Measurements from ENCODE around the gene MATCAP1.

MATCAP1 gene

DNA sequence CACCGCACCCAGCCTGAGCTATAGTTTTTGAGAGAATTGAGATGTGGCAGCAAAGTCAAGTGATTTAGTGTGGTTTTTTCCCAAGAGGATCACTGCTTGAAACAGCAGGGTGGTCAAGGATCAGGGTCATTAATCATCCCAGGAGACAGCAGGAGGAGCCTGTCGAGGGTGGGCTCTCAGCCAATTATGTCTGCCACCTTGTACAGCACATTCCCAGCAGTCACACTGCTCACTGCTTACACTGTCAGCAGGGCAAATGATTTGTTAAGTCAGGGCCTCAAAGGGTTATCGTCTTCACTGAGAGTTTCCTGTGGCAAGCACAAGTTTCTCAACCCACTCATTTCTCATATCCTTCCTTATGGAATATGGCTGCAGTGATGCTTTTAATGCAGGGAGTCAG lies 46.2 kb downstream of the MATCAP1 start:
- DNase-seq (ENCODE audit: low read depth in 2 of 2) = no peak

DNA sequence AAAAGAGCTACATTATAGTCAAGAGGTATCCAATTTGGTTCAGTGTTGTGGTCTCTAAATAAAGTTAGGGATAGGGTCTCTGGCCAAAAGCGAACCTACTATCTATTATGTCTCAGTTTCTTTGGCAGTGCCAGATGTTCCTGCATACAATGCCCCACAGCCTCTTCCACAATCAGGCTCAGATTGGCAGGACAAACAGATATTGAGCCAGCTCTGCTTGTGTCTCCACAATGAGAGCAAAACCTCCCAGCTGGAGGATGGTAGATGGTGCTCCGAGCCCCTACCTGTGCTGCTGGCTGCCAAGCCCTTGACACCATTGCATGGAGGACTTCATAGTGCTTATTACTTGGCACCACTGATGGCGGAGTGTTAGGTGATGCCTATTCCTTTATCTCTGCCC lies 54.3 kb downstream of the MATCAP1 start:
- no peak for DNase-seq (ENCODE audit: low read depth in 2 of 2)

- no peak for DNase-seq (ENCODE audit: low read depth in 2 of 2)
Measured at GRCh38 chr16:67128887-67129286, 54.9 kb downstream of the MATCAP1 start.

DNA sequence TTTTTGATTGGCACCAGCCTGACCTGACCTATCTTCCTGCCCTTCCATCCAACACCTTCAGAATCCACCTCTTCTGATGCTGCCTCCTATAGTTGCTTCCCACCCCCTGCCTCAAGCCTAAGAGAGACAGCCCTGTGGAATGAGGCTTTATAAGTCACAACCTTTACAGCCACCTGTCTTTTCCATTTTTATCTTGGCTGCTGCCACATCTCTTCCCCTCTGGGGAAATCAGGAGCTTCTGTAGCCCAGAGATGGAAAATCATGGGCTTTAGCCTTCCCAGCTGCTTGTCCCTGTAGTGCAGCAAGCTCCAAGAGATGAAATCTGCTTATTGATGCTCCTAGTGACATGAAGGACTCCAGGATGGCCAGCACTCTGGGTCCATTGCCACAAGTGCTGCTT lies 55.3 kb downstream of the MATCAP1 start:
- no peak for DNase-seq (ENCODE audit: low read depth in 2 of 2)

Data from activated CD8-positive, alpha-beta memory T cell treated with anti-CD3 and anti-CD28 coated beads for 4 hours (primary cell).